GM12878 (cell line): Measurements from ENCODE around the gene NAA10.

Experiments used
- BRCA1 ChIP-seq: IDR thresholded peaks from 2 replicates; pipeline ENCODE4 v1.6.1; 2011; ENCODE audit warnings: low read depth, low read length, improper control_type of control experiment
- CEBPB ChIP-seq, 2 experiments: fragments of 150-350 bp in 1 of 2; IDR thresholded peaks; 2 replicates each; pipeline ENCODE4 v1.6.1; 2012 to 2014; ENCODE audit warnings: low read depth in 2 of 2, low read length in 2 of 2, borderline replicate concordance in 1 of 2, inconsistent platforms in 1 of 2
- EZH2 ChIP-seq: IDR thresholded peaks from 2 replicates; pipeline ENCODE4 v1.6.1; 2012; ENCODE audit warnings: low read depth, mild to moderate bottlenecking, control low read depth, inconsistent platforms, low read length, borderline replicate concordance; ENCODE audit not compliant: control insufficient read depth
- JUND ChIP-seq: IDR thresholded peaks from 2 replicates; pipeline ENCODE4 v1.6.1; 2012; ENCODE audit warnings: low read depth, mild to moderate bottlenecking, low read length, improper control_type of control experiment, moderate library complexity
- POLR2A ChIP-seq: IDR thresholded peaks from 2 replicates; pipeline ENCODE4 v1.6.1; 2011; ENCODE audit warnings: low read depth, mild to moderate bottlenecking, low read length
- RCOR1 ChIP-seq: conservative IDR thresholded peaks from 2 replicates; pipeline ENCODE4 v1.6.1; 2012; ENCODE audit warnings: low read depth, low read length, improper control_type of control experiment
- SIN3A ChIP-seq: IDR thresholded peaks from 2 replicates; pipeline ENCODE4 v1.6.1; 2012; ENCODE audit warnings: low read depth, low read length, improper control_type of control experiment
- SPI1 ChIP-seq: IDR thresholded peaks from 2 replicates; pipeline ENCODE4 v1.6.1; 2011; ENCODE audit warnings: low read depth, mild to moderate bottlenecking, low read length, moderate library complexity, borderline replicate concordance; ENCODE audit not compliant: insufficient read depth
- TAF1 ChIP-seq: IDR thresholded peaks from 2 replicates; pipeline ENCODE4 v1.6.1; 2011; ENCODE audit warnings: mild to moderate bottlenecking, low read depth, low read length, borderline replicate concordance
- ZNF274 ChIP-seq: IDR thresholded peaks from one replicate; pipeline ENCODE4 v1.8.0; 2011; ENCODE audit not compliant: insufficient read length, insufficient read depth
- TF ChIP-seq, protein P1 (sequence below): fragments of 450-650 bp; formaldehyde crosslinking; IDR thresholded peaks from 2 replicates; pipeline ENCODE4 v1.4.0; 2020; ENCODE audit warnings: mild to moderate bottlenecking, moderate library complexity
- TF ChIP-seq, protein P2 (sequence below): fragments of 450-650 bp; IDR thresholded peaks from 2 replicates; pipeline ENCODE4 v1.6.1; 2014; ENCODE audit warnings: mild to moderate bottlenecking
- TF ChIP-seq, protein P3 (sequence below), 3 experiments: IDR thresholded peaks in 2 of 3; conservative IDR thresholded peaks in 1 of 3; 2 replicates each; pipeline ENCODE4 v1.5.1; 2011; ENCODE audit warnings: low read depth in 3 of 3, low read length in 3 of 3, mild to moderate bottlenecking in 3 of 3, control low read depth in 2 of 3, moderate library complexity in 2 of 3, inconsistent platforms in 1 of 3, mixed read lengths in 1 of 3; ENCODE audit not compliant: control insufficient read depth in 2 of 3, insufficient read depth in 1 of 3; ENCODE audit errors: extremely low read depth in 1 of 3
- TF ChIP-seq, protein P4 (sequence below): fragments of 450-650 bp; IDR thresholded peaks from 2 replicates; pipeline ENCODE4 v1.6.1; 2016; ENCODE audit warnings: mild to moderate bottlenecking, moderate library complexity, borderline replicate concordance

DNA sequence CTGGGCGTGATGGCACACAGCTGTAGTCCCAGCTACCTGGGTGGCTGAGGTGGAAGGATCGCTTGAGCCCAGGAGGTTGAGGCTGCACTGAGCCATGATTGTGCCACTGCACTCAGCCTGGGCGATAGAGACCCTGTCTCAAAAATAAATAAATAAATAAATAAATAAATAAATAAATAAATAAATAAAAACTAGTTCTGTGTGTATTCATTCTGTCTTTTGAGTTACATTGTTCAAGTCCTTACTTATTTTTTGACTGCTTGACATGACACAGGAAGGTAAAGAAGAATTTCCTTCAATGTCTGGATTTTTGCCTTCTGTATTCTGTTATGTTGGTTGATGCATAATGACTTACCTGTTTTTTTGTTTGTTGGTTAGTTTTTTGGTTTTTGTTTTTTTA, 2.2 kb upstream of the NAA10 start:
- TF ChIP-seq POLR2A (no peak), TAF1 (no peak), ZNF274 (no peak), RCOR1 (no peak), BRCA1 (no peak), EZH2 (no peak), SPI1 (no peak), SIN3A (no peak), JUND (no peak), CEBPB (IDR thresholded peaks at IDR 0.05; ENCODE audit: borderline replicate concordance in 1 of 2, low read depth in 2 of 2, low read length in 2 of 2) (no peak)
- TF ChIP-seq, protein P1, sequence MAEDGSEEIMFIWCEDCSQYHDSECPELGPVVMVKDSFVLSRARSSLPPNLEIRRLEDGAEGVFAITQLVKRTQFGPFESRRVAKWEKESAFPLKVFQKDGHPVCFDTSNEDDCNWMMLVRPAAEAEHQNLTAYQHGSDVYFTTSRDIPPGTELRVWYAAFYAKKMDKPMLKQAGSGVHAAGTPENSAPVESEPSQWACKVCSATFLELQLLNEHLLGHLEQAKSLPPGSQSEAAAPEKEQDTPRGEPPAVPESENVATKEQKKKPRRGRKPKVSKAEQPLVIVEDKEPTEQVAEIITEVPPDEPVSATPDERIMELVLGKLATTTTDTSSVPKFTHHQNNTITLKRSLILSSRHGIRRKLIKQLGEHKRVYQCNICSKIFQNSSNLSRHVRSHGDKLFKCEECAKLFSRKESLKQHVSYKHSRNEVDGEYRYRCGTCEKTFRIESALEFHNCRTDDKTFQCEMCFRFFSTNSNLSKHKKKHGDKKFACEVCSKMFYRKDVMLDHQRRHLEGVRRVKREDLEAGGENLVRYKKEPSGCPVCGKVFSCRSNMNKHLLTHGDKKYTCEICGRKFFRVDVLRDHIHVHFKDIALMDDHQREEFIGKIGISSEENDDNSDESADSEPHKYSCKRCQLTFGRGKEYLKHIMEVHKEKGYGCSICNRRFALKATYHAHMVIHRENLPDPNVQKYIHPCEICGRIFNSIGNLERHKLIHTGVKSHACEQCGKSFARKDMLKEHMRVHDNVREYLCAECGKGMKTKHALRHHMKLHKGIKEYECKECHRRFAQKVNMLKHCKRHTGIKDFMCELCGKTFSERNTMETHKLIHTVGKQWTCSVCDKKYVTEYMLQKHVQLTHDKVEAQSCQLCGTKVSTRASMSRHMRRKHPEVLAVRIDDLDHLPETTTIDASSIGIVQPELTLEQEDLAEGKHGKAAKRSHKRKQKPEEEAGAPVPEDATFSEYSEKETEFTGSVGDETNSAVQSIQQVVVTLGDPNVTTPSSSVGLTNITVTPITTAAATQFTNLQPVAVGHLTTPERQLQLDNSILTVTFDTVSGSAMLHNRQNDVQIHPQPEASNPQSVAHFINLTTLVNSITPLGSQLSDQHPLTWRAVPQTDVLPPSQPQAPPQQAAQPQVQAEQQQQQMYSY (CRISPR knock-in tag) = no peak
- TF ChIP-seq, protein P2, sequence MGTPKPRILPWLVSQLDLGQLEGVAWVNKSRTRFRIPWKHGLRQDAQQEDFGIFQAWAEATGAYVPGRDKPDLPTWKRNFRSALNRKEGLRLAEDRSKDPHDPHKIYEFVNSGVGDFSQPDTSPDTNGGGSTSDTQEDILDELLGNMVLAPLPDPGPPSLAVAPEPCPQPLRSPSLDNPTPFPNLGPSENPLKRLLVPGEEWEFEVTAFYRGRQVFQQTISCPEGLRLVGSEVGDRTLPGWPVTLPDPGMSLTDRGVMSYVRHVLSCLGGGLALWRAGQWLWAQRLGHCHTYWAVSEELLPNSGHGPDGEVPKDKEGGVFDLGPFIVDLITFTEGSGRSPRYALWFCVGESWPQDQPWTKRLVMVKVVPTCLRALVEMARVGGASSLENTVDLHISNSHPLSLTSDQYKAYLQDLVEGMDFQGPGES = no peak
- TF ChIP-seq, protein P3, sequence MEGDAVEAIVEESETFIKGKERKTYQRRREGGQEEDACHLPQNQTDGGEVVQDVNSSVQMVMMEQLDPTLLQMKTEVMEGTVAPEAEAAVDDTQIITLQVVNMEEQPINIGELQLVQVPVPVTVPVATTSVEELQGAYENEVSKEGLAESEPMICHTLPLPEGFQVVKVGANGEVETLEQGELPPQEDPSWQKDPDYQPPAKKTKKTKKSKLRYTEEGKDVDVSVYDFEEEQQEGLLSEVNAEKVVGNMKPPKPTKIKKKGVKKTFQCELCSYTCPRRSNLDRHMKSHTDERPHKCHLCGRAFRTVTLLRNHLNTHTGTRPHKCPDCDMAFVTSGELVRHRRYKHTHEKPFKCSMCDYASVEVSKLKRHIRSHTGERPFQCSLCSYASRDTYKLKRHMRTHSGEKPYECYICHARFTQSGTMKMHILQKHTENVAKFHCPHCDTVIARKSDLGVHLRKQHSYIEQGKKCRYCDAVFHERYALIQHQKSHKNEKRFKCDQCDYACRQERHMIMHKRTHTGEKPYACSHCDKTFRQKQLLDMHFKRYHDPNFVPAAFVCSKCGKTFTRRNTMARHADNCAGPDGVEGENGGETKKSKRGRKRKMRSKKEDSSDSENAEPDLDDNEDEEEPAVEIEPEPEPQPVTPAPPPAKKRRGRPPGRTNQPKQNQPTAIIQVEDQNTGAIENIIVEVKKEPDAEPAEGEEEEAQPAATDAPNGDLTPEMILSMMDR (IDR thresholded peaks at IDR 0.05 in 2 of 3, conservative IDR thresholded peaks at IDR 0.05 in 1 of 3; ENCODE audit: control insufficient read depth in 2 of 3, extremely low read depth in 1 of 3, insufficient read depth in 1 of 3, low read depth in 3 of 3, low read length in 3 of 3) = no peak
- TF ChIP-seq, protein P4, sequence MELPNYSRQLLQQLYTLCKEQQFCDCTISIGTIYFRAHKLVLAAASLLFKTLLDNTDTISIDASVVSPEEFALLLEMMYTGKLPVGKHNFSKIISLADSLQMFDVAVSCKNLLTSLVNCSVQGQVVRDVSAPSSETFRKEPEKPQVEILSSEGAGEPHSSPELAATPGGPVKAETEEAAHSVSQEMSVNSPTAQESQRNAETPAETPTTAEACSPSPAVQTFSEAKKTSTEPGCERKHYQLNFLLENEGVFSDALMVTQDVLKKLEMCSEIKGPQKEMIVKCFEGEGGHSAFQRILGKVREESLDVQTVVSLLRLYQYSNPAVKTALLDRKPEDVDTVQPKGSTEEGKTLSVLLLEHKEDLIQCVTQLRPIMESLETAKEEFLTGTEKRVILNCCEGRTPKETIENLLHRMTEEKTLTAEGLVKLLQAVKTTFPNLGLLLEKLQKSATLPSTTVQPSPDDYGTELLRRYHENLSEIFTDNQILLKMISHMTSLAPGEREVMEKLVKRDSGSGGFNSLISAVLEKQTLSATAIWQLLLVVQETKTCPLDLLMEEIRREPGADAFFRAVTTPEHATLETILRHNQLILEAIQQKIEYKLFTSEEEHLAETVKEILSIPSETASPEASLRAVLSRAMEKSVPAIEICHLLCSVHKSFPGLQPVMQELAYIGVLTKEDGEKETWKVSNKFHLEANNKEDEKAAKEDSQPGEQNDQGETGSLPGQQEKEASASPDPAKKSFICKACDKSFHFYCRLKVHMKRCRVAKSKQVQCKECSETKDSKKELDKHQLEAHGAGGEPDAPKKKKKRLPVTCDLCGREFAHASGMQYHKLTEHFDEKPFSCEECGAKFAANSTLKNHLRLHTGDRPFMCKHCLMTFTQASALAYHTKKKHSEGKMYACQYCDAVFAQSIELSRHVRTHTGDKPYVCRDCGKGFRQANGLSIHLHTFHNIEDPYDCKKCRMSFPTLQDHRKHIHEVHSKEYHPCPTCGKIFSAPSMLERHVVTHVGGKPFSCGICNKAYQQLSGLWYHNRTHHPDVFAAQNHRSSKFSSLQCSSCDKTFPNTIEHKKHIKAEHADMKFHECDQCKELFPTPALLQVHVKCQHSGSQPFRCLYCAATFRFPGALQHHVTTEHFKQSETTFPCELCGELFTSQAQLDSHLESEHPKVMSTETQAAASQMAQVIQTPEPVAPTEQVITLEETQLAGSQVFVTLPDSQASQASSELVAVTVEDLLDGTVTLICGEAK = no peak
